ENCODE data around the gene PCDH10. TPM values are rescaled to one million over a fixed set of nuclear protein-coding genes. Genes with fewer than 3 reads are reported as not detected.

The PCDH10 gene
- polyA plus RNA-seq, 1 of the 3 experiments (the other 2 are of a cell fraction): 0.02 TPM

DNA sequence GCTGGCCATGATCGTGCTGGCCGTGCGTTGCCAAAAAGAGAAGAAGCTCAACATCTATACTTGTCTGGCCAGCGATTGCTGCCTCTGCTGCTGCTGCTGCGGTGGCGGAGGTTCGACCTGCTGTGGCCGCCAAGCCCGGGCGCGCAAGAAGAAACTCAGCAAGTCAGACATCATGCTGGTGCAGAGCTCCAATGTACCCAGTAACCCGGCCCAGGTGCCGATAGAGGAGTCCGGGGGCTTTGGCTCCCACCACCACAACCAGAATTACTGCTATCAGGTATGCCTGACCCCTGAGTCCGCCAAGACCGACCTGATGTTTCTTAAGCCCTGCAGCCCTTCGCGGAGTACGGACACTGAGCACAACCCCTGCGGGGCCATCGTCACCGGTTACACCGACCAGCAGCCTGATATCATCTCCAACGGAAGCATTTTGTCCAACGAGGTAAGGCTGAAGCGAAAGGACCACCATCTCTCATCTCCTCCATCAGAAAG lies 3.3 kb downstream of the PCDH10 start (continued):
- TF ChIP-seq TAF1 (IDR thresholded peaks at IDR 0.05; ENCODE audit: borderline replicate concordance, low read depth, low read length): no peak
- no peak for TF ChIP-seq TCF12 (IDR thresholded peaks at IDR 0.05)
- TF ChIP-seq RFX5 (IDR thresholded peaks at IDR 0.05; ENCODE audit: low read length): no peak
- no peak for TF ChIP-seq EZH2phosphoT487 (IDR thresholded peaks at IDR 0.05; ENCODE audit: borderline replicate concordance, low read depth)
- no peak for TF ChIP-seq POLR2AphosphoS5 (IDR thresholded peaks at IDR 0.05; ENCODE audit: low read depth, low read length)
- no peak for TF ChIP-seq USF2 (IDR thresholded peaks at IDR 0.05; ENCODE audit: borderline replicate concordance, low read depth, low read length)
- TF ChIP-seq FOXM1 (IDR thresholded peaks at IDR 0.05; ENCODE audit: low read depth): no peak

GRCh38 chr4:133152831-133153481 lies 3.9 kb downstream of the PCDH10 start:
- H3K27ac ChIP-seq (ENCODE audit: low read depth in 2 of 2, low read length in 1 of 2): no peak overlapping the region
- H3K9me2 ChIP-seq: no peaks in the 10 kb centered on the region
- CTCF ChIA-PET: interaction anchor here (0.8 kb wide), 1 partner anchor 46 kb away, joined by 3 read pairs; no protein-coding TSS in a partner anchor
- H2AFZ ChIP-seq (ENCODE audit: low read depth): no peak overlapping the region
- peaks cover 66% of the 10 kb centered on the region for H3K27me3 ChIP-seq (ENCODE audit: insufficient read depth)
- 18% methylated on average over 20 of the region's 20 CpGs for WGBS (ENCODE audit: low lambda C conversion rate)
- H3F3A ChIP-seq (replicated peaks; ENCODE audit: insufficient read depth): no peaks in the 10 kb centered on the region
- no peak overlapping the region for H3K4me2 ChIP-seq
- no peak for TF ChIP-seq USF2 (IDR thresholded peaks at IDR 0.05; ENCODE audit: borderline replicate concordance, low read depth, low read length)
- TF ChIP-seq, protein P1, sequence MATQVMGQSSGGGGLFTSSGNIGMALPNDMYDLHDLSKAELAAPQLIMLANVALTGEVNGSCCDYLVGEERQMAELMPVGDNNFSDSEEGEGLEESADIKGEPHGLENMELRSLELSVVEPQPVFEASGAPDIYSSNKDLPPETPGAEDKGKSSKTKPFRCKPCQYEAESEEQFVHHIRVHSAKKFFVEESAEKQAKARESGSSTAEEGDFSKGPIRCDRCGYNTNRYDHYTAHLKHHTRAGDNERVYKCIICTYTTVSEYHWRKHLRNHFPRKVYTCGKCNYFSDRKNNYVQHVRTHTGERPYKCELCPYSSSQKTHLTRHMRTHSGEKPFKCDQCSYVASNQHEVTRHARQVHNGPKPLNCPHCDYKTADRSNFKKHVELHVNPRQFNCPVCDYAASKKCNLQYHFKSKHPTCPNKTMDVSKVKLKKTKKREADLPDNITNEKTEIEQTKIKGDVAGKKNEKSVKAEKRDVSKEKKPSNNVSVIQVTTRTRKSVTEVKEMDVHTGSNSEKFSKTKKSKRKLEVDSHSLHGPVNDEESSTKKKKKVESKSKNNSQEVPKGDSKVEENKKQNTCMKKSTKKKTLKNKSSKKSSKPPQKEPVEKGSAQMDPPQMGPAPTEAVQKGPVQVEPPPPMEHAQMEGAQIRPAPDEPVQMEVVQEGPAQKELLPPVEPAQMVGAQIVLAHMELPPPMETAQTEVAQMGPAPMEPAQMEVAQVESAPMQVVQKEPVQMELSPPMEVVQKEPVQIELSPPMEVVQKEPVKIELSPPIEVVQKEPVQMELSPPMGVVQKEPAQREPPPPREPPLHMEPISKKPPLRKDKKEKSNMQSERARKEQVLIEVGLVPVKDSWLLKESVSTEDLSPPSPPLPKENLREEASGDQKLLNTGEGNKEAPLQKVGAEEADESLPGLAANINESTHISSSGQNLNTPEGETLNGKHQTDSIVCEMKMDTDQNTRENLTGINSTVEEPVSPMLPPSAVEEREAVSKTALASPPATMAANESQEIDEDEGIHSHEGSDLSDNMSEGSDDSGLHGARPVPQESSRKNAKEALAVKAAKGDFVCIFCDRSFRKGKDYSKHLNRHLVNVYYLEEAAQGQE (IDR thresholded peaks at IDR 0.05; ENCODE audit: low read depth, low read length): no peak
- TF ChIP-seq NRF1 (IDR thresholded peaks at IDR 0.05; ENCODE audit: low read depth, low read length): no peak
- TF ChIP-seq, protein P2, sequence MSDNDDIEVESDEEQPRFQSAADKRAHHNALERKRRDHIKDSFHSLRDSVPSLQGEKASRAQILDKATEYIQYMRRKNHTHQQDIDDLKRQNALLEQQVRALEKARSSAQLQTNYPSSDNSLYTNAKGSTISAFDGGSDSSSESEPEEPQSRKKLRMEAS (IDR thresholded peaks at IDR 0.05; ENCODE audit: low read depth): no peak
- no peak overlapping the region; a peak in 1 of 4 replicates for H3K4me3 ChIP-seq (ENCODE audit: low read depth in 2 of 2, low read length in 1 of 2)
- H3K36me3 ChIP-seq (replicated peaks in 1 of 2; ENCODE audit: control insufficient read depth in 1 of 2, insufficient read depth in 2 of 2, low read length in 1 of 2): no peaks in the 10 kb centered on the region
- H3K79me2 ChIP-seq (ENCODE audit: insufficient read depth): no peaks in the 10 kb centered on the region
- no peaks in the 10 kb centered on the region for H4K20me1 ChIP-seq (ENCODE audit: insufficient read depth)
- no peak overlapping the region for H3K9ac ChIP-seq
- no peak for DNase-seq
- POLR2A ChIA-PET: no interaction called here
- H3K4me1 ChIP-seq (ENCODE audit: control insufficient read depth in 1 of 2, insufficient read depth in 2 of 2, low read depth in 1 of 2, low read length in 1 of 2): peaks cover 0 to 14% of the 10 kb centered on the region in 2 experiments; a peak in 2 of 4 replicates
- no peaks in the 10 kb centered on the region for H3K9me3 ChIP-seq

Data from SK-N-SH (cell line).